HG03575 (cell line): Measurements from ENCODE around the gene KATNA1.

ENCODE experiments used
- ATAC-seq: cut with Tn5 transposase; IDR thresholded peaks from one replicate; pipeline ENCODE4 v1.9.1; 2021; ENCODE audit not compliant: unreplicated experiment, insufficient number of reproducible peaks, low FRiP score; ENCODE audit errors: extremely low read depth

Gene KATNA1

GRCh38 chr6:149627672-149628071 is 20.8 kb downstream of the KATNA1 start:
- no peak for ATAC-seq

- no peak for ATAC-seq
Measured at GRCh38 chr6:149615805-149616204, 32.7 kb downstream of the KATNA1 start.

- no peak for ATAC-seq
Measured at GRCh38 chr6:149614337-149614736, 34.2 kb downstream of the KATNA1 start.

GRCh38 chr6:149608381-149608982 is 40.0 kb downstream of the KATNA1 start:
- no peak for ATAC-seq

- no peak for ATAC-seq
Measured at GRCh38 chr6:149600508-149600907, 48.0 kb downstream of the KATNA1 start.

- no peak for ATAC-seq
Measured at GRCh38 chr6:149593408-149593807, 55.1 kb downstream of the KATNA1 start.

- ATAC-seq: no peak
Measured at GRCh38 chr6:149592983-149593382, 55.5 kb downstream of the KATNA1 start.

GRCh38 chr6:149586149-149586548 is 62.4 kb downstream of the KATNA1 start:
- no peak for ATAC-seq

- no peak for ATAC-seq
Measured at GRCh38 chr6:149581349-149581748, 67.2 kb downstream of the KATNA1 start.

GRCh38 chr6:149580880-149581279 is 67.6 kb downstream of the KATNA1 start:
- no peak for ATAC-seq

GRCh38 chr6:149567945-149568585 is 80.4 kb downstream of the KATNA1 start:
- ATAC-seq: no peak

- no peak for ATAC-seq
Measured at GRCh38 chr6:149567194-149567586, 81.3 kb downstream of the KATNA1 start.

GRCh38 chr6:149566410-149567193 is 81.9 kb downstream of the KATNA1 start:
- no peak for ATAC-seq

GRCh38 chr6:149565527-149566409 is 82.7 kb downstream of the KATNA1 start, which contains the start of gene GINM1:
Gene GINM1, plus strand, starts transcription at chr6:149566375. Its CDS starts 40 bp downstream, at chr6:149566415.
- ATAC-seq: peak; percentile 70

GRCh38 chr6:149563928-149564325 is 84.6 kb downstream of the KATNA1 start:
- no peak for ATAC-seq

GRCh38 chr6:149563203-149563927 is 85.1 kb downstream of the KATNA1 start:
- ATAC-seq: no peak

- ATAC-seq: no peak
Measured at GRCh38 chr6:149560736-149561135, 87.8 kb downstream of the KATNA1 start.

GRCh38 chr6:149559389-149559788 is 89.1 kb downstream of the KATNA1 start:
- ATAC-seq: no peak

GRCh38 chr6:149558029-149558428 is 90.5 kb downstream of the KATNA1 start:
- ATAC-seq: no peak
